Neural progenitor cell (in vitro differentiated cells): ENCODE results near the gene PSD4.

ENCODE experiments used
- CTCF ChIP-seq: fragments of 200-600 bp; sonication (generic); IDR thresholded peaks from 2 replicates; pipeline ENCODE4 v1.5.1; 2017; ENCODE audit warnings: antibody characterized with exemption, mild to moderate bottlenecking
- EZH2phosphoT487 ChIP-seq: fragments of 200-600 bp; sonication (generic); IDR thresholded peaks from 2 replicates; pipeline ENCODE4 v1.6.1; 2017; ENCODE audit warnings: antibody characterized with exemption

- TF ChIP-seq CTCF, result no peak
- TF ChIP-seq EZH2phosphoT487, result no peak
These were observed 12.8 kb upstream of the PSD4 start for GRCh38 chr2:113160962-113161361.
